GM12892 (cell line): ENCODE results near the gene PDCD5.

Source experiments
- POLR2A ChIP-seq: IDR thresholded peaks from 2 replicates; pipeline ENCODE4 v1.6.1; 2011; ENCODE audit warnings: low read depth, low read length, control low read depth
- POLR2AphosphoS5 ChIP-seq: IDR thresholded peaks from 2 replicates; pipeline ENCODE4 v1.6.1; 2011; ENCODE audit warnings: low read depth, low read length, control low read depth

GRCh38 chr19:32566246-32566830 lies 14.7 kb upstream of the PDCD5 start:
- TF ChIP-seq POLR2AphosphoS5 (no peak), POLR2A (no peak)
